Liver (tissue), 3 donors: ENCODE data around the gene TMEM204.

Experiments used
- EGR1 ChIP-seq, 2 donors: IDR thresholded peaks; 2 replicates each; pipeline ENCODE4 v1.6.1; 2016 to 2018; ENCODE audit warnings: antibody characterized with exemption in 2 of 2, low read depth in 2 of 2
- TF ChIP-seq, protein P1 (sequence below): IDR thresholded peaks from 2 replicates; pipeline ENCODE4 v1.6.1; 2016; ENCODE audit warnings: antibody characterized with exemption
- TF ChIP-seq, protein P2 (sequence below): fragments of 150-350 bp; IDR thresholded peaks from 2 replicates; pipeline ENCODE4 v1.5.1; 2017; ENCODE audit warnings: improper control_type of control experiment, low read depth, low read length; ENCODE audit not compliant: missing input control
- donor health status: healthy.
- donor health status: healthy.

DNA sequence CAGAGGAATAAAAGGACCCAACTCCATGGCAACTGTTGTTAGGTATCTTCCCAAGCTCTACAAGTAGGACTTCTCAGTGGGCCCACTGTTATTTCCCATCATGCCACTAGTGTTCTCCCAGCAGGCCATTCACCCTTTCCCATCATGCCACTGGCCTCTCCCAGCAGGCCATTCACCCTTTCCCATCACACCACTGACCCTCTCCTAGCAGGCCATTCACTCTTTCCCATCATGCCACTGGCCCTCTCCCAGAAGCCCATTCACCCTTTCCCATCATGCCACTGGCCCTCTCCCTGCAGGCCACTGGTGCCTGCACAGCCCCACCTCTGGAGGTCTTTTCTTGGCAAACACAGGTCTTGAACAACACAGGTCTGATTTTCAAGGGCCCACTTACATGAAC, 42.1 kb downstream of the TMEM204 start:
- TF ChIP-seq, protein P1, sequence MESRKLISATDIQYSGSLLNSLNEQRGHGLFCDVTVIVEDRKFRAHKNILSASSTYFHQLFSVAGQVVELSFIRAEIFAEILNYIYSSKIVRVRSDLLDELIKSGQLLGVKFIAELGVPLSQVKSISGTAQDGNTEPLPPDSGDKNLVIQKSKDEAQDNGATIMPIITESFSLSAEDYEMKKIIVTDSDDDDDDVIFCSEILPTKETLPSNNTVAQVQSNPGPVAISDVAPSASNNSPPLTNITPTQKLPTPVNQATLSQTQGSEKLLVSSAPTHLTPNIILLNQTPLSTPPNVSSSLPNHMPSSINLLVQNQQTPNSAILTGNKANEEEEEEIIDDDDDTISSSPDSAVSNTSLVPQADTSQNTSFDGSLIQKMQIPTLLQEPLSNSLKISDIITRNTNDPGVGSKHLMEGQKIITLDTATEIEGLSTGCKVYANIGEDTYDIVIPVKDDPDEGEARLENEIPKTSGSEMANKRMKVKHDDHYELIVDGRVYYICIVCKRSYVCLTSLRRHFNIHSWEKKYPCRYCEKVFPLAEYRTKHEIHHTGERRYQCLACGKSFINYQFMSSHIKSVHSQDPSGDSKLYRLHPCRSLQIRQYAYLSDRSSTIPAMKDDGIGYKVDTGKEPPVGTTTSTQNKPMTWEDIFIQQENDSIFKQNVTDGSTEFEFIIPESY = no peak
- TF ChIP-seq, protein P2, sequence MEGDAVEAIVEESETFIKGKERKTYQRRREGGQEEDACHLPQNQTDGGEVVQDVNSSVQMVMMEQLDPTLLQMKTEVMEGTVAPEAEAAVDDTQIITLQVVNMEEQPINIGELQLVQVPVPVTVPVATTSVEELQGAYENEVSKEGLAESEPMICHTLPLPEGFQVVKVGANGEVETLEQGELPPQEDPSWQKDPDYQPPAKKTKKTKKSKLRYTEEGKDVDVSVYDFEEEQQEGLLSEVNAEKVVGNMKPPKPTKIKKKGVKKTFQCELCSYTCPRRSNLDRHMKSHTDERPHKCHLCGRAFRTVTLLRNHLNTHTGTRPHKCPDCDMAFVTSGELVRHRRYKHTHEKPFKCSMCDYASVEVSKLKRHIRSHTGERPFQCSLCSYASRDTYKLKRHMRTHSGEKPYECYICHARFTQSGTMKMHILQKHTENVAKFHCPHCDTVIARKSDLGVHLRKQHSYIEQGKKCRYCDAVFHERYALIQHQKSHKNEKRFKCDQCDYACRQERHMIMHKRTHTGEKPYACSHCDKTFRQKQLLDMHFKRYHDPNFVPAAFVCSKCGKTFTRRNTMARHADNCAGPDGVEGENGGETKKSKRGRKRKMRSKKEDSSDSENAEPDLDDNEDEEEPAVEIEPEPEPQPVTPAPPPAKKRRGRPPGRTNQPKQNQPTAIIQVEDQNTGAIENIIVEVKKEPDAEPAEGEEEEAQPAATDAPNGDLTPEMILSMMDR = no peak
- TF ChIP-seq EGR1 (IDR thresholded peaks at IDR 0.05; ENCODE audit: low read depth in 2 of 2) = no peak
